ENCODE results near the gene KCTD3.

KCTD3 gene

DNA sequence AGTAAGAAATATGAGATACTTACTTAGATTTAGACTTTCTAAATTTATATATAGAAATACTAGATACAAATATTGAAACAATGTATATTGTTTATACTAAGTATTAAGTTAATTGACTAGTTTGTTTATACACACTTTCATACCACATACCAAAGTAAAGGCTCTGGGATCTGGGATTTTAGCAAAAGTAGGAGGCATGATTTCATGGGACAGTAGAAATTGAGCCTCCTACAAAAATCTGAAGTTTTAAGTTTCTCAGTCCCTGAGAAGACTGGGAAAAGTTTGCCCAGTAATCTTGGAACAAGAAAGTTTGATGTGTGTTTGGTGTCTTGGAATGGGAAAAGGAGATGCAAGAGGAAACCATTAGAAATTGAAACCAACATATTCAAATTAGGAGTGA is 30.9 kb downstream of the KCTD3 start:
- Histone ChIP-seq H3K9ac (ENCODE audit: low read length) (no peak overlapping the region), H3K9me3 (replicated peaks; ENCODE audit: insufficient read depth, low read length) (no peaks in the 10 kb centered on the region), H3K9me2 (replicated peaks; ENCODE audit: insufficient read depth, low read length) (no peaks in the 10 kb centered on the region), H3K4me3 (ENCODE audit: low read length) (no peak overlapping the region), H3K4me2 (ENCODE audit: low read depth, low read length) (no peak overlapping the region), H3F3A (ENCODE audit: insufficient read depth, low read length) (no peaks in the 10 kb centered on the region), H4K20me1 (ENCODE audit: insufficient read depth, low read length) (no peaks in the 10 kb centered on the region), H3K27ac (ENCODE audit: low read length) (no peak overlapping the region), H3K27me3 (replicated peaks; ENCODE audit: insufficient read depth, low read length) (no peaks in the 10 kb centered on the region), H3K79me2 (ENCODE audit: low read length) (no peaks in the 10 kb centered on the region), H3K4me1 (ENCODE audit: low read length) (peaks cover 3% of the 10 kb centered on the region; the same call in 1 of the 2 replicates), H2AFZ (ENCODE audit: low read length) (no peak overlapping the region), H3K36me3 (replicated peaks; ENCODE audit: insufficient read depth, low read length) (no peaks in the 10 kb centered on the region)
- no peak for TF ChIP-seq EZH2phosphoT487 (IDR thresholded peaks at IDR 0.05; ENCODE audit: low read length)
- no peak for DNase-seq

DNA sequence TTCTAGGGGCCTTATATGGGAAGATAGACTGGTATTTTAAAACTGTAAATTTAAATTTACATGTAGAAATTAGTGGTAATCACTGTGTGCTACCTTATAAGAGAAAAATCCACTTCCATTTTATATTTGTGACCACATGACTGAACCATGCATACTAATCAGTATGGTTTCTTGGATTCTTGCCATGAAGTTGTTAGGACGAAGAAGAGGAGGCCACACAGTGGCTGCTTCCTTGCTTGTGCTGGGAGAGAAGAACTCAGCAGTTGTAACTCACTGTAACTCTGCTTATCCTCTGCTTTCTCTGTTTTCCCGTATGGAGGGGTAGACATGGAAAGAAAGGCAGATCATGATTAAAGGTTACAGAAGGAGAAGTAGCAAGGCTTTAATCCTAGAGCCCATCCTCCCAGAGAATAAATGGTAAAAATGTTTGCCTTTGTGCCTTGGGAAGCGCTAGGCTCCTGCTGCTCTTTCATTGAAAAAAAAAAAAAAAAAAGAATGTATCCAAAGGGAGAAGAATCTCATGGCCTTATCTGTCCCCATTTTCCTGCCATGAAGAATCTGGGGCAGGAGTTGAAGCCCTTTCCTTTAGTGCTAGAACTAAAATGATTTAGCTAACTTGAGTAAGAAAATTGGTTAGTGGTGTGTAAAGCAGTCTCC is 32.4 kb downstream of the KCTD3 start:
- DNase-seq: no peak
- Histone ChIP-seq H3K27me3 (replicated peaks; ENCODE audit: insufficient read depth, low read length) (no peaks in the 10 kb centered on the region), H3K4me3 (ENCODE audit: low read length) (no peak overlapping the region), H3K9me3 (replicated peaks; ENCODE audit: insufficient read depth, low read length) (no peaks in the 10 kb centered on the region), H2AFZ (ENCODE audit: low read length) (no peak overlapping the region), H3K36me3 (replicated peaks; ENCODE audit: insufficient read depth, low read length) (no peaks in the 10 kb centered on the region), H4K20me1 (ENCODE audit: insufficient read depth, low read length) (no peaks in the 10 kb centered on the region), H3F3A (ENCODE audit: insufficient read depth, low read length) (no peaks in the 10 kb centered on the region), H3K4me1 (ENCODE audit: low read length) (peaks cover 3% of the 10 kb centered on the region; the same call in 1 of the 2 replicates), H3K9me2 (replicated peaks; ENCODE audit: insufficient read depth, low read length) (no peaks in the 10 kb centered on the region), H3K79me2 (ENCODE audit: low read length) (no peaks in the 10 kb centered on the region), H3K9ac (ENCODE audit: low read length) (no peak overlapping the region), H3K27ac (ENCODE audit: low read length) (no peak overlapping the region), H3K4me2 (ENCODE audit: low read depth, low read length) (no peak overlapping the region)
- TF ChIP-seq EZH2phosphoT487 (IDR thresholded peaks at IDR 0.05; ENCODE audit: low read length) (no peak), EZH2 (optimal IDR thresholded peaks at IDR 0.05; ENCODE audit: low read depth, low read length) (no peak)
- TF ChIP-seq, protein P1, sequence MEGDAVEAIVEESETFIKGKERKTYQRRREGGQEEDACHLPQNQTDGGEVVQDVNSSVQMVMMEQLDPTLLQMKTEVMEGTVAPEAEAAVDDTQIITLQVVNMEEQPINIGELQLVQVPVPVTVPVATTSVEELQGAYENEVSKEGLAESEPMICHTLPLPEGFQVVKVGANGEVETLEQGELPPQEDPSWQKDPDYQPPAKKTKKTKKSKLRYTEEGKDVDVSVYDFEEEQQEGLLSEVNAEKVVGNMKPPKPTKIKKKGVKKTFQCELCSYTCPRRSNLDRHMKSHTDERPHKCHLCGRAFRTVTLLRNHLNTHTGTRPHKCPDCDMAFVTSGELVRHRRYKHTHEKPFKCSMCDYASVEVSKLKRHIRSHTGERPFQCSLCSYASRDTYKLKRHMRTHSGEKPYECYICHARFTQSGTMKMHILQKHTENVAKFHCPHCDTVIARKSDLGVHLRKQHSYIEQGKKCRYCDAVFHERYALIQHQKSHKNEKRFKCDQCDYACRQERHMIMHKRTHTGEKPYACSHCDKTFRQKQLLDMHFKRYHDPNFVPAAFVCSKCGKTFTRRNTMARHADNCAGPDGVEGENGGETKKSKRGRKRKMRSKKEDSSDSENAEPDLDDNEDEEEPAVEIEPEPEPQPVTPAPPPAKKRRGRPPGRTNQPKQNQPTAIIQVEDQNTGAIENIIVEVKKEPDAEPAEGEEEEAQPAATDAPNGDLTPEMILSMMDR (IDR thresholded peaks at IDR 0.05; ENCODE audit: low read length): no peak

DNA sequence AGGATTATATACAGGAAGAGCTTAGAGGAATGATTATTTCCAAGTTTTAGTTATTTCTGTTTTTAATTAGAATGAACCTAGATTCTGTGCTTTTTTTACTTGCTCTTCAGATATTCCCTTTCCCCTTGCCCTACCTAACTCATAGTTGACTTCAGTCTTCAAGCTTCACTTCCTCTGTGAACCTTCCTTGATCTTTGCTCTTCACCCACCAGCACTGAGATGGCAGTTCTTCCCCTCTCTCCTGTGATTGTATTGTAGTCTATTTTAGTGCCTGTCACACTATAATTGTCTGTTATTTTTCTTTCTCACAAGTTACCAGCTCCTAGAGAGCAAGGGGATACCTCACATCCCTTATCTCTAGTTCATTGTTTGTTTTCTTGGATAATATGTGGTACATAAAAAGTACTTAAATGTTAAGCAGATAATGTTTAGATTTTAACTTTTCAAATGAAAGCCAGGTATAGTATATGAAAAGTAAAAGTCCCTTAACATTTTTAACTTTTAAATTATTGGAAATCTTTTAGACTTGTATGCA is 33.2 kb downstream of the KCTD3 start:
- Histone ChIP-seq H3K4me2 (ENCODE audit: low read depth, low read length) (no peak overlapping the region), H3K9ac (ENCODE audit: low read length) (no peak overlapping the region), H4K20me1 (ENCODE audit: insufficient read depth, low read length) (no peaks in the 10 kb centered on the region), H3K4me3 (ENCODE audit: low read length) (no peak overlapping the region), H3K27me3 (replicated peaks; ENCODE audit: insufficient read depth, low read length) (no peaks in the 10 kb centered on the region), H3K9me2 (replicated peaks; ENCODE audit: insufficient read depth, low read length) (no peaks in the 10 kb centered on the region), H3K79me2 (ENCODE audit: low read length) (no peaks in the 10 kb centered on the region), H3F3A (ENCODE audit: insufficient read depth, low read length) (no peaks in the 10 kb centered on the region), H3K4me1 (ENCODE audit: low read length) (peaks cover 3% of the 10 kb centered on the region; the same call in 1 of the 2 replicates), H3K9me3 (replicated peaks; ENCODE audit: insufficient read depth, low read length) (no peaks in the 10 kb centered on the region), H2AFZ (ENCODE audit: low read length) (no peak overlapping the region), H3K27ac (ENCODE audit: low read length) (no peak overlapping the region), H3K36me3 (replicated peaks; ENCODE audit: insufficient read depth, low read length) (no peaks in the 10 kb centered on the region)
- no peak for DNase-seq
- TF ChIP-seq EZH2phosphoT487 (IDR thresholded peaks at IDR 0.05; ENCODE audit: low read length): no peak
- TF ChIP-seq EZH2 (optimal IDR thresholded peaks at IDR 0.05; ENCODE audit: low read depth, low read length): no peak
- TF ChIP-seq, protein P1 (IDR thresholded peaks at IDR 0.05; ENCODE audit: low read length): no peak

DNA sequence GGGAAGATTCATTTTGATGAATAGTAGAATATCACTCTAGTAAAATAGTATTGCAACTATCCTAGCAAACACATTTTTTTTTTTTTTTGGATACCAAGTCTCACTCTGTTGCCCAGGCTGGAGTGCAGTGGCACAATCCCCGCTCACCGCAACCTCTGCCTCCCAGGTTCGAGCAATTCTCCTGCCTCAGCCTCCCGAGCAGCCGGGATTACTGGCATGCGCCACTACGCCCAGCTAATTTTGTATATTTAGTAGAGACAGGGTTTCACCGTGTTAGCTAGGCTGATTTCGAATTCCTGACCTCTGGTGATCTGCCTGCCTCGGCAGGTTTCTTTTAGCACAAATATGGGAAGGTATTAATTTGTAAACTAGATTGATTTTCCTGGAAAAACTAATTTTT is 33.8 kb downstream of the KCTD3 start:
- Histone ChIP-seq H3K27me3 (replicated peaks; ENCODE audit: insufficient read depth, low read length) (no peaks in the 10 kb centered on the region), H4K20me1 (ENCODE audit: insufficient read depth, low read length) (no peaks in the 10 kb centered on the region), H3K79me2 (ENCODE audit: low read length) (no peaks in the 10 kb centered on the region), H3K9me3 (replicated peaks; ENCODE audit: insufficient read depth, low read length) (no peaks in the 10 kb centered on the region), H3K4me3 (ENCODE audit: low read length) (no peak overlapping the region), H3K4me2 (ENCODE audit: low read depth, low read length) (no peak overlapping the region), H3K9me2 (replicated peaks; ENCODE audit: insufficient read depth, low read length) (no peaks in the 10 kb centered on the region), H3F3A (ENCODE audit: insufficient read depth, low read length) (no peaks in the 10 kb centered on the region), H3K9ac (ENCODE audit: low read length) (no peak overlapping the region), H2AFZ (ENCODE audit: low read length) (no peak overlapping the region), H3K27ac (ENCODE audit: low read length) (no peak overlapping the region), H3K4me1 (ENCODE audit: low read length) (peaks cover 3% of the 10 kb centered on the region; the same call in 1 of the 2 replicates), H3K36me3 (replicated peaks; ENCODE audit: insufficient read depth, low read length) (no peaks in the 10 kb centered on the region)
- DNase-seq: no peak
- no peak for TF ChIP-seq EZH2 (optimal IDR thresholded peaks at IDR 0.05; ENCODE audit: low read depth, low read length)
- TF ChIP-seq, protein P1 (IDR thresholded peaks at IDR 0.05; ENCODE audit: low read length): no peak
- TF ChIP-seq EZH2phosphoT487 (IDR thresholded peaks at IDR 0.05; ENCODE audit: low read length): no peak

Data from MM.1S (cell line).